Keratinocyte (primary cell): ENCODE measurements around the gene CPLX3. TPM values are rescaled to one million over a fixed set of nuclear protein-coding genes. Genes with fewer than 3 reads are reported as not detected.
A peak's percentile ranks its signal among the peaks of the same experiment; 100 is the strongest.

Experiments
- DNase-seq: peaks from one replicate; pipeline ENCODE4 v3.0.0-alpha.2; 2011; ENCODE audit warnings: low read depth, missing footprints, low spot score
- FAIRE-seq: peaks from 2 replicates; lab custom pipeline; 2011; peaks lifted over from hg19 to GRCh38; lab: Jason Lieb, UNC
- H2AFZ ChIP-seq: 2 replicates; pipeline ENCODE4 v1.6.0; 2012; ENCODE audit warnings: low read length, control low read depth, inconsistent platforms; ENCODE audit not compliant: control insufficient read depth
- H3K27ac ChIP-seq: 2 replicates; pipeline ENCODE4 v1.5.1; 2011; ENCODE audit warnings: low read length; ENCODE audit not compliant: control insufficient read depth, insufficient read depth
- H3K27me3 ChIP-seq: 3 replicates; pipeline ENCODE4 v1.6.0; 2011; ENCODE audit warnings: low read length; ENCODE audit not compliant: control insufficient read depth, insufficient read depth; ENCODE audit errors: extremely low read depth
- H3K36me3 ChIP-seq, 2 experiments: 2 replicates in 1 of 2; 3 replicates in 1 of 2; pipeline ENCODE4 v1.5.1; 2011; ENCODE audit warnings: low read length in 2 of 2, mild to moderate bottlenecking in 1 of 2; ENCODE audit not compliant: control insufficient read depth in 2 of 2, insufficient read depth in 2 of 2; ENCODE audit errors: extremely low read depth in 1 of 2
- H3K4me1 ChIP-seq: 3 replicates; pipeline ENCODE4 v1.5.1; 2011; ENCODE audit warnings: low read length; ENCODE audit not compliant: control insufficient read depth, insufficient read depth; ENCODE audit errors: extremely low read depth
- H3K4me2 ChIP-seq: 3 replicates; pipeline ENCODE4 v1.6.0; 2011; ENCODE audit warnings: low read depth, low read length; ENCODE audit not compliant: control insufficient read depth, insufficient read depth; ENCODE audit errors: extremely low read depth
- H3K4me3 ChIP-seq, 3 experiments: fragments of 200-600 bp in 1 of 3; sonication (generic) in 1 of 3; 2 replicates in 2 of 3; 3 replicates in 1 of 3; pipeline ENCODE4 v1.5.1; 2011 to 2016; ENCODE audit warnings: low read length in 3 of 3, mild to moderate bottlenecking in 3 of 3, control low read depth in 2 of 3, inconsistent platforms in 1 of 3, low read depth in 1 of 3, mixed read lengths in 1 of 3, mixed run types in 1 of 3, moderate library complexity in 1 of 3; ENCODE audit not compliant: control insufficient read depth in 2 of 3, insufficient read depth in 2 of 3; ENCODE audit errors: extremely low read depth in 1 of 3
- H3K79me2 ChIP-seq: 2 replicates; pipeline ENCODE4 v1.6.0; 2012; ENCODE audit warnings: low read length; ENCODE audit not compliant: control insufficient read depth, insufficient read depth
- H3K9ac ChIP-seq: 3 replicates; pipeline ENCODE4 v1.6.0; 2011; ENCODE audit warnings: low read length; ENCODE audit not compliant: control insufficient read depth, insufficient read depth; ENCODE audit errors: extremely low read depth
- H3K9me1 ChIP-seq: 3 replicates; pipeline ENCODE4 v1.6.0; 2011; ENCODE audit warnings: low read length; ENCODE audit not compliant: control insufficient read depth, insufficient read depth; ENCODE audit errors: extremely low read depth
- H3K9me3 ChIP-seq: 2 replicates; pipeline ENCODE4 v1.5.1; 2012; ENCODE audit warnings: low read depth, low read length; ENCODE audit not compliant: control insufficient read depth
- H4K20me1 ChIP-seq: 3 replicates; pipeline ENCODE4 v1.6.0; 2011; ENCODE audit warnings: low read length; ENCODE audit not compliant: control insufficient read depth, insufficient read depth; ENCODE audit errors: extremely low read depth
- EZH2 ChIP-seq: IDR thresholded peaks from one replicate; pipeline ENCODE4 v1.6.1; 2012; ENCODE audit warnings: inconsistent platforms, mild to moderate bottlenecking, low read length, moderate library complexity
- dilution Hi-C: fragments of 300-500 bp; cut with MboI; formaldehyde crosslinking; loops from one replicate; pipeline ENCODE4 v1.7.0; 2020; ENCODE audit warnings: low sequenced_read_pairs; ENCODE audit not compliant: extremely low pct_ligation_motif_present
- polyA plus RNA-seq, 5 experiments: library from polyadenylated mRNA; depleted of rRNA in 3 of 5; stranded (reverse) in 3 of 5; stranded (forward) in 1 of 5; unstranded in 1 of 5; fragments of >200 nt; gene quantifications; 1 replicate in 1 of 5; 2 replicates in 3 of 5; 3 replicates in 1 of 5; pipeline versions ENCODE4 v1.2.1 to v1.2.3, GENCODE V29; 2011 to 2012; ENCODE audit warnings: missing spikeins in 2 of 5, low read depth in 1 of 5, low replicate concordance in 1 of 5
- TF ChIP-seq, protein P1 (sequence below), 3 experiments: IDR thresholded peaks in 1 of 3; conservative IDR thresholded peaks in 1 of 3; optimal IDR thresholded peaks in 1 of 3; 2 replicates in 2 of 3; 3 replicates in 1 of 3; pipeline versions ENCODE3 to v1.5.1; 2011; ENCODE audit warnings: low read length in 3 of 3, mild to moderate bottlenecking in 3 of 3, moderate library complexity in 2 of 3, control low read depth in 1 of 3, inconsistent platforms in 1 of 3; ENCODE audit not compliant: insufficient read depth in 2 of 3; ENCODE audit errors: extremely low read depth in 1 of 3

CPLX3 gene
- polyA plus RNA-seq, 1 donor (not counting 4 experiments of a cell fraction or from before 2014, with no cell fraction given): not detected

DNA sequence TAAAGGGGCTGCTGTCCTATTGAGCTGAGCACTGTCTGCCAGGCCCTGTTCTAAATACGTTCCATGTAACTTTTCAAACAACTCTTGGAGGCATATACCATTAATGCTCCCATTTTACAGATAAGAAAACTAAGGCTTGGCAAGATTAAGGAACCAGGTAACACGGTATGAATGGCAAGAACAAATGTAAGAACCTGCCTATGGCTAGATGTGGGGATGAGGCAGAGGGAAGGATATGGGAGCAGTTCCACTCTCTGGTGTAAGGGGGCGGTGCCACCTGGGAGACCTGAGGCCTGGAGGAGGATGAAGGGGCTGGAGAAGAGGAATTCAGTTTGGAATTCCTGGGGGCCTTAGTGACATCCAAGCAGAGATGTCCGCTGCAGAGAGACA lies 17.6 kb upstream of the CPLX3 start:
- no peak for FAIRE-seq
- dilution Hi-C loops: no loop called here

DNA sequence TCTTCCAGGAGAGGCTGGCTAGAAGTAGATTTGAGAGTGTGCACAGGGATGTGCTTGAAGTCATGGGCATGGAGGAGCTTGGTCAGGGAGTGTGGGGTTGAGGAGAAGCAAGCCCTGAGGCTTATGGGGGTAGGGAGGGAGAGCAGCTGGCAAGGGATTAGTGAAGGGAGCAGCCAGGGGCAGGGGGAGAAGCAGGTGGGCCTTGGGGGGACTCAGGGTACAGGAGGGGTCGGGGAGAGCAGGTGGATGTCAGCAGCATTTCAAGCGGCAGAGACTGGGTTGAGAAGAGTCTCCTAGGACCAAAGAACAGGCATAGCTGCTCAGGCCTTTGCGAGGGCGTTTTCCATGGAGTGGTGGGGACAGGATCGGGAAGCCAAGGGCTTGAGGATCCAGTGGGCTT lies 17.2 kb upstream of the CPLX3 start:
- Histone ChIP-seq H3K9me3 (no peaks in the 10 kb centered on the region), H3K36me3 (peaks cover 2% of the 10 kb centered on the region in 2 experiments), H3K4me2 (no peak overlapping the region), H3K4me3 (no peak overlapping the region), H3K27me3 (no peaks in the 10 kb centered on the region), H3K4me1 (peaks cover 7% of the 10 kb centered on the region), H3K9ac (no peak overlapping the region), H4K20me1 (peaks cover 3% of the 10 kb centered on the region), H3K9me1 (no peaks in the 10 kb centered on the region), H3K79me2 (no peaks in the 10 kb centered on the region), H3K27ac (no peak overlapping the region), H2AFZ (no peak overlapping the region)
- dilution Hi-C loops: no loop called here
- DNase-seq (no peak), FAIRE-seq (no peak)
- TF ChIP-seq, protein P1, sequence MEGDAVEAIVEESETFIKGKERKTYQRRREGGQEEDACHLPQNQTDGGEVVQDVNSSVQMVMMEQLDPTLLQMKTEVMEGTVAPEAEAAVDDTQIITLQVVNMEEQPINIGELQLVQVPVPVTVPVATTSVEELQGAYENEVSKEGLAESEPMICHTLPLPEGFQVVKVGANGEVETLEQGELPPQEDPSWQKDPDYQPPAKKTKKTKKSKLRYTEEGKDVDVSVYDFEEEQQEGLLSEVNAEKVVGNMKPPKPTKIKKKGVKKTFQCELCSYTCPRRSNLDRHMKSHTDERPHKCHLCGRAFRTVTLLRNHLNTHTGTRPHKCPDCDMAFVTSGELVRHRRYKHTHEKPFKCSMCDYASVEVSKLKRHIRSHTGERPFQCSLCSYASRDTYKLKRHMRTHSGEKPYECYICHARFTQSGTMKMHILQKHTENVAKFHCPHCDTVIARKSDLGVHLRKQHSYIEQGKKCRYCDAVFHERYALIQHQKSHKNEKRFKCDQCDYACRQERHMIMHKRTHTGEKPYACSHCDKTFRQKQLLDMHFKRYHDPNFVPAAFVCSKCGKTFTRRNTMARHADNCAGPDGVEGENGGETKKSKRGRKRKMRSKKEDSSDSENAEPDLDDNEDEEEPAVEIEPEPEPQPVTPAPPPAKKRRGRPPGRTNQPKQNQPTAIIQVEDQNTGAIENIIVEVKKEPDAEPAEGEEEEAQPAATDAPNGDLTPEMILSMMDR (optimal IDR thresholded peaks at IDR 0.05 in 1 of 3, IDR thresholded peaks at IDR 0.05 in 1 of 3, conservative IDR thresholded peaks at IDR 0.05 in 1 of 3; ENCODE audit: extremely low read depth in 1 of 3, insufficient read depth in 2 of 3, low read length in 3 of 3): no peak
- TF ChIP-seq EZH2: no peak

More for the DNA sequence above, 17.6 kb upstream of the CPLX3 start:
- Histone ChIP-seq H4K20me1 (peaks cover 3% of the 10 kb centered on the region), H3K9me3 (no peaks in the 10 kb centered on the region), H3K4me2 (no peak overlapping the region), H3K79me2 (no peaks in the 10 kb centered on the region), H2AFZ (no peak overlapping the region), H3K9me1 (no peaks in the 10 kb centered on the region), H3K27me3 (no peaks in the 10 kb centered on the region), H3K9ac (no peak overlapping the region), H3K36me3 (peaks cover 3 to 6% of the 10 kb centered on the region in 2 experiments), H3K4me1 (peaks cover 7% of the 10 kb centered on the region), H3K4me3 (no peak overlapping the region), H3K27ac (no peak overlapping the region)
- DNase-seq: no peak
- TF ChIP-seq, protein P1 (optimal IDR thresholded peaks at IDR 0.05 in 1 of 3, IDR thresholded peaks at IDR 0.05 in 1 of 3, conservative IDR thresholded peaks at IDR 0.05 in 1 of 3; ENCODE audit: extremely low read depth in 1 of 3, insufficient read depth in 2 of 3, low read length in 3 of 3): peak in 2 of 3 experiments; percentile 6 to 12
- no peak for TF ChIP-seq EZH2
